ENCODE results near the gene SATB2. TPM values are rescaled to one million over a fixed set of nuclear protein-coding genes. Genes with fewer than 3 reads are reported as not detected.

SATB2 gene
- total RNA-seq, 1 donor from 2014 or later: 9.9 TPM

DNA sequence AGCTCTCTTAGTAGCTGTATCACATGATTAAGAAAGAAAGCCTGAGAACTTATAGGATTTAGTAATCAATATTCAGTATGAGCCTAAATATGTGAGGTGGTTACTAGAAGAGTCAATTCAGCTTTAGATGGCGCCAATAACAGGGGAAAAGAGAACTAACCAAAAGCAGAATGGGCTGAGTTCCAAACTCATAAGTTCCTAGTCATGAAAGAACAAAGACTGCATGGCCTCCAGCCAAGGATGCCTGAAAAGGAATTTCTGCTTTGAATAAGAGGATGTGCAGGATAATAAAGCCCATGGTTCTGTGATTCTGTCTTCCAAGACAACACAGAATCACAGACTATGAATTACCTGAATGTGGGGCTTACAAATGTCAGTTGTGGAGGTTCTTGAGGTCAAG is 196.5 kb downstream of the SATB2 start:
- DNase-seq (ENCODE audit: low read depth): peak; percentile 72

- no peak for DNase-seq (ENCODE audit: low read depth)
These were observed 198.1 kb downstream of the SATB2 start for GRCh38 chr2:199259671-199260070.

GRCh38 chr2:199258291-199258690 is 199.4 kb downstream of the SATB2 start:
- no peak for DNase-seq (ENCODE audit: low read depth)

GRCh38 chr2:199257261-199258224 is 200.2 kb downstream of the SATB2 start:
- DNase-seq (ENCODE audit: low read depth): no peak

GRCh38 chr2:199230091-199230490 is 227.6 kb downstream of the SATB2 start:
- DNase-seq (ENCODE audit: low read depth): no peak

- peak; percentile 80 for DNase-seq (ENCODE audit: low read depth)
These were observed 228.6 kb downstream of the SATB2 start for GRCh38 chr2:199228887-199229819.

DNA sequence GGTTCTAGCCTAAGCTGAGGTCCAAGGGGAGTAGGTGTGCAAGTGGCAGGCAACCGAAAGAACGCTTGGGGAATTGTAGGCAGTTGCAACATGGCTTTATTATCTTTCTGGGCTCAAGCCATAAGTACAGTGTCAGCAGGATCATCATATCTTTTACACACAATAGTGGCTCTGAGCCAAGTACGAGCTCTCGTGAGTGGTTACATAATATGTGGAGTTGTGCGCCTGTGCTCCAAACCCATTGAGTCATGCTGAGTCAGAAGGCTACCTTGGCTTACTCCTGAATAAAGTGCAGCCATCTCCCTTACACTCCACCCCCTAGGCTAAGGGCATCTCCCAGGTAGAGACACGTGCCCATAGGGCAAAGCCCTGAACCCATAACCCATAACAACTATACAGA is 233.9 kb downstream of the SATB2 start:
- no peak for DNase-seq (ENCODE audit: low read depth)

DNA sequence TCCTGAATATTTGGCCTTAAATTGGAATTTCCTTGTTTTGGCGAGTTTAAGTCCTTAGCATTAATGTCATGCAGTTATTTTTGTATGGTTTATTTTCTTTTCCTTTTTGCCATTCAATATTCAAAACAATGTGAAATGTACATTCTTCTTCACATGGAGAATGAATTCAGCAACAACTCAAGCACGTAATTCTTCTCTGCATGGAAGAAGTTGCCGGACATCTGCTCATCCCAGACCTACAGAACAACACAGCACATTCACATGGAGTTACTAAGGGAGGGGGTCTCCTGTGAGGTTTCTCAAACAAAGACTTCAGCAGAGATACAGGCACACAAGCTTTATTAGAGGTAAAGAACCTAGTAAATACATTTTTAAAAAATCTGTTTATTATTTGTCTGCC is 236.8 kb downstream of the SATB2 start:
- no peak for DNase-seq (ENCODE audit: low read depth)

DNA sequence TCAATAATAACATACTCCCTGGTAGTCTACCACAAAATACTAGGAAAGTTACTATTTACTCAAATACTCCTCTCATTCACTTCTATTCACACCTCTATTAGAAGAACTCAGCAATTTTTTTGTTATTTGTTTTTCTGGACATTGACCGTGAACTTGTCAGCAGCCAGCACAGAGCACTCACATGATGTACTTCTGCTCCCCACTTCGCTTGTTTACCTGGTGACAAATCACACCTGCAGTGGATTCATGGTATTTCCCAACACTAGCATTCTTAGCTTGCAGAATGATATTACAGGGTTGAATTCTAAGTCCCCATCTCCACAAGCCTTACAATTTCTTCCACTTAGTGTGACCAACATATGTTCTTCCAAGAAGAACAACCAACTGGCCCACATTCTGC is 238.2 kb downstream of the SATB2 start:
- no peak for DNase-seq (ENCODE audit: low read depth)

Measured in myocyte (in vitro differentiated cells).